ENCODE measurements around the gene APOC3.
"Not testable (repeated sequence)": the region's sequence is repeated elsewhere in the genome, so short reads cannot be mapped to it uniquely, and the experiment has no call there.

The APOC3 gene

DNA sequence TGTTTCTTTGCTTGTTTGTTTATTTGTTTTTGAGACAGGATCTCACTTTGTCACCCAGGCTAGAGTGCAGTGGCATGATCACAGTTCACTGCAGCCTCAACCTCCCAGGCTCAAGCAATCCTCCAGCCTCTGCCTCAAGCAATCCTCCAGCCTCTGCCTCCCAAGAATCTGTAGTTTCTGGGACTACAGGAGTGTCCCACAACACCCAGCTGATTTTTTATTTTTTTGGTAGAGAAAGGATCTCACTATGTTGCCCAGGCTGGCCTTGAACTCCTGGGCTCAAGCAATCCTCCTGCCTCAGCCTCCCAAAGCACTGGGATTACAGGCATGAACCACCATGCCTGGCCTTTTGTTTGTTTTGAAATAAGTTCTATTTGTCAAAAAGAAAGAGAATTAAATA lies 28.0 kb upstream of the APOC3 start:
- in situ Hi-C loops (cut with MboI; ENCODE audit: low sequenced_read_pairs): not testable (repeated sequence)

DNA sequence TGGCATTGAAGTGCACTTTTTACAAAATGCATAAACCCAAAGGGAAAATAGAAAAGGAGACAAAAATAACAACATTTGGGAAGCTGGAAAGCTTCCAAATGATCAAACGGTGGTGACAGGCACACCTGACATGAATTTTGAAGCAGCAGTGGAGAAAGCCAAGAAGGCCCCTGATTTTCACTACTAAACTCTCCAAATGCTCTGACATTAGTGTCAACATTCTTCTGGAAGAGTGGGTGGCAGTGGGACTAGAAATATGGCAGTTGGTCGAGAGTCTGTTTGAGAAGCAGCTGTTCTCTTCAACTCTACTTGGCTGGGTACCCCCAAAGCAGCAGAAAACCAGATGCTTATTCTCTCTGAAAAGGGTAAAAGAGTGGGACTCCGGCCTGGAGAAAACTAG lies 25.7 kb upstream of the APOC3 start:
- in situ Hi-C loops (cut with MboI; ENCODE audit: low sequenced_read_pairs): no loop called here

DNA sequence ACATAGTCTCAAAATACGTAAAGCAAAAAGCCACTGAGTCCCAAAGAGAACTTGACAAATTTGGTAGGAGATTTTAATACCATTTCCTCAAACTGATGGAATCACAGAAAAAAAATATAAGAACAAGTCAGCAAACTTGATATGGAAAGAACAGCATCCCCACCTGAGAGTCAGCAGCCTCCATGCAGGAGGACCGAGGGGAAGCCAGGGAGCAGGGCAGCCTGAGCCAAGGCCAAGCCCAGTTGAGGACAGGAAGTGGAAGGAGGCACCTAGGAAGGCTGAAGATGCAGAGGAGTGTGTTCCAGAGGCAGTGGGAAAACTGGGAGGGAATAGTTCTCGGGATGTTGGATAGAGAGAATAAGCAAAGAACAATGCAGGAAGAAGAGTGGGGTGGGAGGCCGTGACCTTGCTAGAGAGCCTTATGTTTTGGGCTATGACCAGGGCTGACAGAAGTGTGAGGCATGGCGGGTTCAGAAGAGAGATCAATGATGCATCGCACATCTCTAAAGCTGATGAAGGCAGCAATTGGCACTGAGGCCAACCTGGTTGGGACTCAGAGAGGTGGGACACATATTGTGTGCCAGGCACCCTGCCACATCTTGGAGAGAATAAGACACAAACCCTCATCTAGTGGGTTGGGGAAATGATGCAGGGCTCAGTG lies 22.0 kb upstream of the APOC3 start:
- in situ Hi-C loops (cut with MboI; ENCODE audit: low sequenced_read_pairs): no loop called here

DNA sequence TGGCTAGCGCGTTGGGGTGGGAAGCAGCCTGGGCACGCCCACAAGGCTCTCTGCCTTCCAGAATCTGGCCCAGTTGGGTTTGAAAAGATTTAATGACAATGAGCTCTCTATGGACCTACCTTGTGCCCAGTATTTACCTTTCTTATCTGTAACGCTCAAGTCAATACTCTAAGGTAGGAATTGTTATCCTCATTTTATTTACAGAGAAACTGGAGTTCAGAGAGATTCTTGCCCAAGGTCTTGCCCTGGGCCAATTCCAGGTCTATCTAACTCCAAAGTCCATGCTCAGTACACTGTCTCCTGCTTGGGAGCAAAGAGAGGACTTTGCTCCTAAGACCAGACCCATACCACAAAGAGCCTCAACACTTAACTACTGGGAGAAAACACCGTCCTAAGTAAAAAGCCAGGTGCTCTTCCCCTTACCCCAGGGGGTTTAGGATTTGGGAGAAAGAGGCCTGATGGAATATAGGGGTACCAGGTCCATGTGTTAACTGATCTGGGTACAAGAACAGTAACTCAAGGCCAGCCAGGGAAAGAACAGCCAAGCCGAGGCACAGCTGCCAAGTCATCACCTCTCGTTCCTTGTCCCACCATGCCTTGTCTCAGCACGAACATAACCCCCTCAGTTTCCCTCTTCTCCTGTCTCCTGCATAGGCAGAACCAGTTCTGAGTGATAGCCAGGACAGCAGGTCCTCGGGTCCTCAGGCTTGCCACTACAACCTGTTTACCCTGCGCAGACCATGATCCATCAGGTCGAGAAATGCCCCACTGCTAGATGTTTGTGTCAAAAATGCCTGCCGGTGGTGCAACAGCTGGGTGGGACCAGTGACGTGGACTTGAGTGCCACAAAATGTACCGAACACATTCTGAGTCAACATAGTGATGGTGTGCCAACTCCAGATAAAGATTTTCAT lies 21.2 kb upstream of the APOC3 start:
- in situ Hi-C loops (cut with MboI; ENCODE audit: low sequenced_read_pairs): no loop called here

DNA sequence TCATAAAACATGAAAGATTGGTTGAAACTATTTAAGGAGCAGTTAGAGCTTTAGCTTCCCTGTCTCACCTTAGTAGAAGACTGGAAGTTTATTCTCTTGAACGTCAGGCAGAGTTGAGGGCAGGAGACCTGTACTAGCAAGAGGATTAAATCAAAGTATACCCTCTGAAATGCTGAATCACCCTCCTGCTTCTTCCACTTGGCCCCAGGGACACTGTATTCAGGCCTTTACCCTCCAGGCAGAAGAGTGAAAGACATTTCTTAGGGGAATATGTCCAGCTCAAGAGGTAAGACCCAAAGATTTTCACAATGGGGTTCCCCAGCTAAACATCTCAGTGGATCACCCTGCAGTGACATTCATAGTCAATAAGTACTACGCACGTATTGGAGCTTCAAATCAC lies 18.5 kb upstream of the APOC3 start:
- in situ Hi-C loops (cut with MboI; ENCODE audit: low sequenced_read_pairs): no loop called here

DNA sequence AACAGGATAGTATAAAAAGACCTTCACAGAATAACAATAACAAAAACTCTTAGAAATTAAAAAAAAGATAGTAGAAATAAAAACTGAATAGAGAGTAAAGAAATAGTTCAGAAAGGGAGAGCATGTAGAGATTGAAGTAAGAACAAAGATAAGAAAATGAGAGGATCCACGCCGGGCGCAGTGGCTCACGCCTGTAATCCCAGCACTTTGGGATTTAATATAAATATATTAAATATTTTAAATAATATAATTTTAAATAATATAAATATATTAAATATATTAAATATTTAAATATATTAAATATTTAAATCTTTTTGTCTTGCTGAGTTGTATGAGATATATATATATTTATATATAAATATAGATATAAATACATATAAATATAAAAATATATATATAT lies 17.6 kb upstream of the APOC3 start:
- in situ Hi-C loops (cut with MboI; ENCODE audit: low sequenced_read_pairs): no loop called here

DNA sequence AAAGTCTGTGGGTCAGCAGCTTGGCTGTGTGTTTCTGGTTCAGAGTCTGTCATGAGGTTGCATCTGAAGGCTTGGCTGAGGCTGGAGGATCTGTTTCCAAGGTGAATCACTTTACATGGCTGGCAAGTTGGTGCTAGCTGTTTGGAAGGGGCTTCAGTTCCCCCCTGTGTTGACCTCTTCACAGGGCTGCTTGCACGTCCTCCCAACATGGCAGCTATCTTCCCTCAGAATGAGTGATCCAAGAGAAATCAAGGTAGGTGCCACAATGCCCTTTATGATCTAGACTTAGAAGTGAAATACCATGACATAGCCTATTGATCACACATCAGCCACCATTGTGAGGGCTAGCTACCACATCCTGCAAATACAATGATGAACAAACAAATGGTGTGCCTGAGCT lies 16.5 kb upstream of the APOC3 start:
- in situ Hi-C loops (cut with MboI; ENCODE audit: low sequenced_read_pairs): no loop called here

DNA sequence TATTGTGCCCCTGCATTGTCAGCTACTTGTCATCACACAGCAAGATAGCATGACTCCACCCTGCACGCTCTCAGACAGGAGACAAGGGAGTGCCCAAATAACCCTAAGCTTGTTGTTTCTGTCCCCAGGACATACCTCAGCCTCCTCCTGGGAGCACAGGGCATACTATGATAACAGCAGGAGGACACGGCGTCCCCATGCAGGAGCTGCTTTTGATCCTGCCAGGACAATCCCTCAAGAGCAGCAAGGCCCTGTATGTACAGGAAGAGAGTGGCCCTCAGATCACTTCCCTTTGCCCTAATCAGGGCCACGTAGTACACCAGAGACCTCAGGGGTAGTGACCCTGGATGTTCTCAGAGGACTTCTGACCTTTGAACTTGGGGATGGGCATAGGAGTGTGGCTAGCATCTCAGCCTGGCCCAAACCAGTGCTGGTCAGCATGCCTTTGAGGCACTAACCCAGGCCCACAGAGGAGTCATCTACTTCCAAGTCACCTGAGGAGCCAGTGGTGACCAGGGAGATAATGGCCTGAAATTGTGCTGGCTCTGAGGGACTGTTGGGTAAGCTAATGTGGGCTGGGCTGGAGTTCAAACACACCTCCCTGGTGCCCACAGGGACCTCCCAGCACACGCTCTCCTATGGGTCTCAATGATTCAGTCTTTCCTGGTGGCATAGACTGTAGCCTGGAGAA lies 15.8 kb upstream of the APOC3 start:
- in situ Hi-C loops (cut with MboI; ENCODE audit: low sequenced_read_pairs): no loop called here

DNA sequence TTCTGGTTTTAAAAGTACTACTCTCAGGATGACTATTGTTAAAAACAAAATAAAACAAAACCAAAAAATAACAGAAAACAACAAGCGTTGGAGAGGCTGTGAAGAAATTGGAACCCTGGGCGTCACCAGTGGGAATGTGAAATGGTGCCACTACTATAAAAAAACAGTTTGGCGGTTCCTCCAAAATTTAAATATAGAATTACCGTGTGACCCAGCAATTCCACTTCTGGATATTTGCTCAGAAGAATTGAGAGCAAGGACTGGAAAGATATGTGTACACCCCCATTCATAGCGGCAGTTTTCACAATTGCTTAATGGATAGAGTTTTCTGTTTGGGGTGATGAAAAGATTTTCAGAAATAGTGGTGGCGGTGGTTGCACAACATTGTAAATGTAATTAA lies 15.2 kb upstream of the APOC3 start:
- in situ Hi-C loops (cut with MboI; ENCODE audit: low sequenced_read_pairs): no loop called here

DNA sequence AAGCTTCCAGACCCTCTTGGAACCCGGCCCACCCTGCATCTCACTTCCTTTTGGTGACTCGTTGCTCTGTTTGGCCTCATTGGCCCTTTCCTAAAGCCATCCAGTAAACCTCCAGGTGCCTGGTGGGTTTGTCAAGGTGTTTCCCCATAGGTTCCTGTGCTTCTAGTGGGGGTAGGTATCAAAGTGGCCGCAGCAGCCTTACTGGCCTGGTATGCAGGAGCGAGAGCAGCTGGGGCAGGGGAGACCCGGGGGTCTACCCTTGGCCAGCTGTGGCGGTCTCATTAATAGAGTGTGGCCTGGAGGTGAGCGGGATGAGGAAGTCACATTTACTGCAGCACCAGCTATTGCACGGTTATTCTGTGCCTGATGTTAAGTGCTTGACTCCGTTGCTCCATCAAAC lies 10.7 kb upstream of the APOC3 start:
- in situ Hi-C loops (cut with MboI; ENCODE audit: low sequenced_read_pairs): no loop called here

DNA sequence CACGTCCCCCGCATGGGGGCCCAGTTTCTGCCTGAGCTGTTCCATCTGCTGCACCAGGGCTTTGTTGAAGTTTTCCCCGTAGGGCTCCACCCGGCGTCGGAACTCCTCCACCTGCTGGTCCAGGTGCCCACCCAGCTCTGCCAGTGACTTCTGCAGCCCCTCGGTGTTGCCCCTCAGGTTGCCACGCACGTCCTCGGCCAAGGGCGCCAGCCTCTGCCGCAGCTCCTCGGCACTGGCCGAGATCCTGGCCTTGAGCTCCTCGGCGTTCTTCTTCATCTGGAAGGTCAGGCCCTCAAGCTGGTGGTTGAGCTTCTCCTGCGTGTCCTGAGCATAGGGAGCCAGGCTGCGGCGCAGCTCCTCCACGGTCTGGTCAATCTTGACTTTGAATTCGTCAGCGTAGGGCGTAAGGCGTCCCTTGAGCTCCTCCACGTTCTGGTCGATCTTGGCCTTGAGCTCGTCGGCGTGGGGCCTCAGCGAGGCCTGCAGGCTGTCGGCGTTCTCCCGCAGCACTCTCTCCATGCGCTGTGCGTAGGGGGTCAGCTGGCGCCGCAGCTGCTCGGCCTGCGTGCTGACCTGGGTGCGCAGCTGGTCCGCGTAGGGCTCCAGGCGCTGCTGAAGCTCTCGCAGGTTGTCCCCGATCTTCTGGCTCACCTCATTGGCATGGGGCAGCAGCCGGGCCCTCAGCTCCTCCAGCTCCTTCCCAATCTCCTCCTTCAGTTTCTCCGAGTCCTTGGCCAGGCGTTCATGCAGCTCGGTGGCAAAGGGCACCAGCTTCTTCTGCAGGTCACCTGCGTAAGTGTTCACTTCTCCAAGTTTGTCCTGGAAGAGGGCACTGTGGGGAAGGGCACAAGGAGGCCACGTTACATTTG lies 8.4 kb upstream of the APOC3 start:
- in situ Hi-C loops (cut with MboI; ENCODE audit: low sequenced_read_pairs): no loop called here

DNA sequence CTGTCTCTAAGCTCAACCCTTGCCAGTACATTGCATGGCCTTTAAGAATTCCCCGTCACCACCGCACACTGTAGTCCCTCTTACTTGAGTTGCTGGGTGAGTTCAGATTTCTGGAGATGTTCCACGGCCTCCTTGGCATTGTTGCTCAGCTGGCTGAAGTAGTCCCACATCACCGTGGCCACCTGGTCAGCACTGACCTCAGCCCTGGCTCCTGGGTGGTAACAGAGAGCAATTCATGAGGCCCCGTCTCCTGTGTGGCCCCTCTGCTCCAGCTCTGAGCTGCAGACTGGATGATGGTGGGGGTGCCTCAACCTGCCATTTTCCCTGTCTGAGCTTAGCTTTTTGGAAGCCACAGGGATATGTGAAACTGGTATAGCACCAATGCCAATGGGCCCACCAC lies 7.1 kb upstream of the APOC3 start:
- in situ Hi-C loops (cut with MboI; ENCODE audit: low sequenced_read_pairs): no loop called here

DNA sequence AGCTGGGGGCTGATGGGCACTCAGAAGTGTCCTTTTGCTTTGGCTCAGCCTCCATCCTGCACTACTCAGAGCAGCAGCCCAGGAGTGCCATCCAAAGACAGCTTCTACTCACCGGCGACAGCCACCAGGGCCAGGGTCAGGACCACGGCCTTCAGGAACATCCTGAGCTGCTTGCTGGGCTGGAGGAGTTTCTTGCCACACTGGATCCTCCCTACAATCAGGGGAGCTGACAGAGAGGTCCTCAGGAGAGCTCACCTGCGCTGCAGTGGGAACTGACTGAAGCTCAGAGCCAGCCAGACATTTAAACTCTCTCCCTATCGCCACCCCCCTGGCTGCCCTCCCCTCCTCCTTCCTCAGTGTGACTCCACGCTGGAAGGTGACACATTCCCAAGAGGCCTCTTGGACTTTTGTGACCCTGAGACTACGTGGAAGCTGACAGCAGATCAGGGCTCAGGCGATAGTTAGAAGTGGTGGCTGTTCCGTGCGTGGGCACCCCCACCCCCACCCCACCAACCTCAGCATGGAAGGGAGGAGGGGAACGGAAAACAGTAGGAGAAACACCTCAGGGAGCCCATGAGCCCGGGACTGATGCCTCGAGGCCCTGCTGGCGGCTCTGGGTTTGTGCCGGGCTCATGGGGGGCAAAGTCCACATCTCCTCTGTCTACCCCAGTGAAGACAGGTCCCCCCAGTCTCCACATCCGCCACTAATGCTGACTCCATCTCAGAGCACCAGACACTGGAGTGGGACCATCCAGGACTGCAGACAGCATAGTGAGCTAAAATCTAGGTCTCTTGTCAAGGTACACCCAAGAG lies 6.5 kb upstream of the APOC3 start, which contains the start of gene APOA4:
Gene APOA4 (minus strand): TSS at position 274 of the 813 bp plus-strand sequence. CDS start 113 bp downstream, at position 161.
- in situ Hi-C loops (cut with MboI; ENCODE audit: low sequenced_read_pairs): no loop called here

DNA sequence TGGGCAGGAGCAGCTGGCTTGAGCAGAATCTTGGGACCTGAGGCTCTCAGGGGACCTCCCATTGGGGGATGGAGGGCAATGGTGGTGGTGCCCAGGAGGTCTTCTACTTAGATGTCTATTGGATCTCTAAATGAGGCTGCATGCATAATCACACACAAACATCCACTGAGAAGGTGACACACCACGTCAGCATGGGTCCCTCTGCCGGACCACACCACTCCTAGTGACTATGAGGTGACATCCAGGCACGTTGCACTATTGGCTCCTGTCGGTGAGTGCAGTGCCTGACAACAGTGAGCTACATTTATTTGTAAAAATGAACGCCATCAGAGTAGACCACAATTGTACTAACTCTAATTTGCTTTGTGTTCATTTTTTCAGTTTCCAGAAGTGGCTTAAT lies 4.3 kb upstream of the APOC3 start:
- in situ Hi-C loops (cut with MboI; ENCODE audit: low sequenced_read_pairs): no loop called here

DNA sequence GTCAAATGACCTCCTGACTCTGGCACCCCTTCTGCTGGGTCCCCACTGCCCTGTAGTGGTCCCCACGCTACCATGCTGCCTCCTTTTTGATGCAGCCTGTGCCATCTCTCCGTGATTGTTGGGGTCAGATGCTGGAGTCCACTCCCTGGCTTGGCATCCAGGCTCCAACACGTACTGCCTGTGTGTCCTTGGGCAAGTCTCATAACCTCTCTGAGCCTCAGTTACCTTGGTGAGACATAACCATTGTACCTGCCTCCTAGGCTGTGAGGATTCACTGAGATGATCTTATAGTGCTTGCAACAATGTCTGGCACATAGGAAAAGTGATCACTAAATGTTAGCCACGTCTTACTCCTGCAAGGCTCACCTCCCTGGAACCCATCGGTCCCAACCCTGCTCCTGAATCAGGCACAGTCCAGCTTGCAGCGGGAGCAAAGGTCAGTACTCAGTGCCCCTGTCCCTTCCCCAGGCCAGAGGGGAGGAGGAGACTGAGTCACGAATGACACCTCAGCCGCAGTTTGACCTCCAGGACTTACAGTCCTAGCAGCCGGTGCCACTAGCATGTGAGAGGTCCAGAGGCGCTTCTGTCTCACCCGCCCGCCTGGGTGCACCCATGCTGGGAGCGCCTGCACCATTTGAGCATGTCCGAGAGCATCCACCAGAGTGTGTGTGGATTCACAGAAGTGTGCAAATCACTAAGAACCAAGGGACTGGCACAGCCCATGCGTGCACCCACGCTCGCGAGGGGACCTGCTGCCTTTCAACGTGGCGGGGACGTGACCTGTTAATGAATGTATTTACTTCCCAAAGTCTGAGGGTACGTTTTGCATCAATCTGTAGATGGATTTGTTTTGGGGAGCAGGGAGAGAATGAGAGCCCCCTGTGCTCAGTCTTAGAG lies 3.6 kb upstream of the APOC3 start:
- in situ Hi-C loops (cut with MboI; ENCODE audit: low sequenced_read_pairs): no loop called here

DNA sequence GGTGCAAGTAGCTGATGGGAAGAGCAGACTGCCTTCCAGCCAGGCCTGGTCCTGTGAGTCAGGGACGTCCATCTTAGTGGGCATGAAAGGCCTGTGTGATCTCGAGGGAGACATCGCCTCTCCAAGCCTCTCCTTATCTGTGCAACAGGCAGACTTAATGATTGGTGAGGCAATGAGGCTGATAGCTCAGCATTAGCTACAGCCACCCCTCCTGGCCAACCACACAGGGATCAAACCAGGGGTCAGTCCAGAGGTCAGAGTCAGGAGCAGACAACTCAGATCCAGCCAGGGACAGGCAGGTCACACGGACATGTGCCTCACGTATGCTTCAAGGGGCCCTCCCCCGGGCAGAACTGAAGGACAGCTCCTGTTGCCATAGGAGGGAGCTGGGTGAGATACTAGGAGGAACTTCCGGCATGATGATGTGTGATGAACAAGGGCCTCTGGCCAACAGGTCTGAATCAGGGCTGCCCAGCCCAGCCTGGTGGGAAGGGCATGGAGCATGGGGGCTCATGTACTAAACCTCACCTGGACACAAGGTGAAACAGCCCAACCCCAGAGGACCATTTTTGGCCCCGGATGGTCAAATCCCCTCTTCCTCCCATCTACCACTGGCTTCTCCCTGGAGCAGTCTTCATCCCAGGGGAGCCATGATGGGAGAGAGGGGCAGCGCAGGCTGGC lies 2.8 kb upstream of the APOC3 start:
- in situ Hi-C loops (cut with MboI; ENCODE audit: low sequenced_read_pairs): no loop called here

DNA sequence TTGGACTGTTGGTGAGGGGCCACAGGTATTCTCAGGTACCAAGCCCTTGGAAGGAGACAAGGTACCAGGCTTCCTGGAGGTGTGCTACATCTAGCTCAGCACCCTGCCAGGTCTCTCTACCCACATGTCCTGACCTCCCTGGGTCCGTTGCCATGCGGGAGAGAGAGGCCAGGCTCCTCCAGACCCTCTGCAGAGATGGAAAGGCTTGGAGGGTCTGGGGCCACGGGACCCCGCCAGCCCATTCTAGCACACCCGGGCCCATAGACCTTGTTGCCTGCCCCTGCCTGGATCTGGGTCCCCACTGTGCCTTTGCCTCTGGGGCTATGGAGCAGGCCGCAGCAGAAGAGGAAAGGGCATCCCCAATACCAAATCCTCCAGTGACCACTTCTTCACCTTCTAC lies 2.2 kb upstream of the APOC3 start:
- in situ Hi-C loops (cut with MboI; ENCODE audit: low sequenced_read_pairs): no loop called here

All from hTERT RPE-1 (cell line).